Activated CD8-positive, alpha-beta T cell treated with anti-CD3 and anti-CD28 coated beads, Interleukin-2, amount 10 ng/mL, durations not matched to agents 7 days and 5 days (primary cell): ENCODE results near the gene ARSD. TPM values are rescaled to one million over a fixed set of nuclear protein-coding genes. Genes with fewer than 3 reads are reported as not detected.

ENCODE experiments used
- ATAC-seq: fragments of 150-1000 bp; cut with Tn5 transposase; one replicate; pipeline ENCODE4 v1.10.0; 2021; ENCODE audit warnings: moderate library complexity
- CTCF ChIA-PET: fragments of 350-600 bp; sonication (Branson Sonifier 250); formaldehyde crosslinking; loops from one replicate; lab custom pipeline; 2021; ENCODE audit warnings: antibody characterized with exemption; lab: Charles Lee
- POLR2A ChIA-PET: fragments of 350-600 bp; sonication (Branson Sonifier 250); formaldehyde crosslinking; loops from one replicate; lab custom pipeline; 2021; ENCODE audit warnings: antibody characterized with exemption; lab: Charles Lee
- DNase-seq: peaks from one replicate; pipeline ENCODE4 v3.0.0-alpha.2; 2020
- H3K27ac Mint-ChIP-seq: one replicate; pipeline ENCODE4 v1.8.0; 2021; ENCODE audit warnings: mild to moderate bottlenecking, mixed read lengths
- H3K27me3 Mint-ChIP-seq: one replicate; pipeline ENCODE4 v1.8.0; 2021; ENCODE audit warnings: low read depth, mixed read lengths
- H3K36me3 Mint-ChIP-seq: one replicate; pipeline ENCODE4 v1.8.0; 2021; ENCODE audit warnings: low read depth, mixed read lengths
- H3K4me1 Mint-ChIP-seq: one replicate; pipeline ENCODE4 v1.8.0; 2021; ENCODE audit warnings: low read depth, mixed read lengths
- H3K4me3 Mint-ChIP-seq: one replicate; pipeline ENCODE4 v1.8.0; 2021; ENCODE audit warnings: mild to moderate bottlenecking, mixed read lengths
- H3K9me3 Mint-ChIP-seq: one replicate; pipeline ENCODE4 v1.8.0; 2022; ENCODE audit warnings: mixed read lengths; ENCODE audit not compliant: insufficient read depth
- total RNA-seq, 2 experiments: library from RNA; stranded (reverse); gene quantifications; one replicate each; pipeline ENCODE4 v1.2.3, GENCODE V29; 2021

ARSD gene
- total RNA-seq, 2 experiments from 2014 or later = 1.6 to 2.5 TPM

- Mint-ChIP-seq H3K27ac (no peak overlapping the region), H3K9me3 (no peaks in the 10 kb centered on the region), H3K27me3 (no peaks in the 10 kb centered on the region), H3K4me3 (no peak overlapping the region), H3K4me1 (no peaks in the 10 kb centered on the region), H3K36me3 (no peaks in the 10 kb centered on the region)
- DNase-seq (no peak), ATAC-seq (no peak)
- CTCF ChIA-PET = no interaction called here
- POLR2A ChIA-PET = no interaction called here
These were observed 69.8 kb downstream of the ARSD start for GRCh38 chrX:2859197-2859797.

DNA sequence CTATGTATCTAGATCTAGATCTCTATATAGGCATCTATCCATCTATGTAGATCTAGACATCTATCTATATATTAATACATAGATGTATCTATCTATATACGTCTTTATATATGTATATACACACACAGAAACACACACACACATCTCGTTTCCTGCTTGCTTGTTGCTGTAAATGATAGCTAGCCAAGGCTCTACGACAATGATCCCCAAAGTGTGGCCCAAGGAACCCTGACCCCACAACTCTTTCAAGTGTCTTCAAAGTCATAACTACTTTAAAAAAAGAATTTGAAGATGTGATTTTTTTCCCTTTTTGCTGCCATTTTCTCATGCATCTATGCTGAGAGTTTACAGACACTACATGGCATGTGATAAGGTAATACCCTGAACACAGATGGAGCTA is 71.6 kb downstream of the ARSD start:
- CTCF ChIA-PET = no interaction called here
- Mint-ChIP-seq H3K4me1 (no peaks in the 10 kb centered on the region), H3K27ac (no peak overlapping the region), H3K4me3 (no peak overlapping the region), H3K36me3 (no peaks in the 10 kb centered on the region), H3K9me3 (no peaks in the 10 kb centered on the region), H3K27me3 (no peaks in the 10 kb centered on the region)
- POLR2A ChIA-PET = no interaction called here
- DNase-seq = no peak
- no peak for ATAC-seq

DNA sequence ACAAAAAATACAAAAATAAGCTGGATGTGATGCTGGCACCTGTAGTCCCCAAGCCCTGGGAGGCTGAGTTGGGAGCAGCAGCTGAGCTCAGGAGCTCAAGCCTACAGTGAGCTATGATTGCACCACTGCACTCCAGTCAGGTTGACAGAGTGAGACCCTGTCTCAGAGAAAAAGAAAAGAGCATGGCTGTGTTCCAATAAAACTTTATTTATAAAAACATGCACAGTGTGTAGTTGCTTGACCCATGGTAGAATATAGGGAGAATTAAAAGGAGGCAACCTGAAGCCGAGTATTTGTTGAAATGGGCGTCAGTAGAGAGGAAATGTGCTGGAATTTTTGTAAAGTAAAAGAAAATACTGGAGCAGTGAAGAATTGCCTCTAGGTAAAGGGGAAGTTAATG is 73.4 kb downstream of the ARSD start:
- H3K4me3 Mint-ChIP-seq = no peak overlapping the region
- POLR2A ChIA-PET = no interaction called here
- no peak overlapping the region for H3K27ac Mint-ChIP-seq
- H3K9me3 Mint-ChIP-seq = no peaks in the 10 kb centered on the region
- CTCF ChIA-PET = no interaction called here
- no peaks in the 10 kb centered on the region for H3K27me3 Mint-ChIP-seq
- ATAC-seq (no peak), DNase-seq (no peak)
- no peaks in the 10 kb centered on the region for H3K36me3 Mint-ChIP-seq
- H3K4me1 Mint-ChIP-seq = no peaks in the 10 kb centered on the region

- no peak for ATAC-seq
- ChIA-PET CTCF (no interaction called here), POLR2A (no interaction called here)
- no peaks in the 10 kb centered on the region for H3K4me1 Mint-ChIP-seq
- no peak overlapping the region for H3K27ac Mint-ChIP-seq
- no peak for DNase-seq
- no peak overlapping the region for H3K4me3 Mint-ChIP-seq
- no peaks in the 10 kb centered on the region for H3K36me3 Mint-ChIP-seq
- H3K27me3 Mint-ChIP-seq = no peaks in the 10 kb centered on the region
- H3K9me3 Mint-ChIP-seq = no peaks in the 10 kb centered on the region
These were observed 74.2 kb downstream of the ARSD start for GRCh38 chrX:2854918-2855317.

Other genes with a start within 250 kb of the ARSD start
- 100 to 1,000 TPM; 208 to 219 TPM for gene CD99, start 238.0 kb downstream of the ARSD start, total RNA-seq
- not detected for gene XG, start 177.3 kb downstream of the ARSD start, total RNA-seq
- gene GYG2, start 100.4 kb downstream of the ARSD start, total RNA-seq = not detected
- gene ARSH, start 77.2 kb upstream of the ARSD start, total RNA-seq = not detected
- not detected for gene ARSF, start 112.1 kb upstream of the ARSD start, total RNA-seq